ENCODE results near the gene CACNA1H. TPM values are rescaled to one million over a fixed set of nuclear protein-coding genes. Genes with fewer than 3 reads are reported as not detected.

CACNA1H gene
- total RNA-seq, 1 experiment from 2014 or later: 24.3 TPM

- no peak overlapping the region for H3K4me3 ChIP-seq (replicated peaks in 1 of 2; ENCODE audit: low read depth in 1 of 2, low read length in 2 of 2)
- POLR2A ChIA-PET: no interaction called here
- TF ChIP-seq JUND (IDR thresholded peaks at IDR 0.05) (no peak), RAD21 (IDR thresholded peaks at IDR 0.05; ENCODE audit: low read depth) (no peak), SRF (IDR thresholded peaks at IDR 0.05; ENCODE audit: low read depth) (no peak), EZH2 (IDR thresholded peaks at IDR 0.05) (no peak), SIN3A (IDR thresholded peaks at IDR 0.05; ENCODE audit: low read depth) (no peak), ELF1 (IDR thresholded peaks at IDR 0.05; ENCODE audit: borderline replicate concordance, low read depth) (no peak), FOSL1 (IDR thresholded peaks at IDR 0.05; ENCODE audit: low read depth) (no peak), YY1 (IDR thresholded peaks at IDR 0.05; ENCODE audit: extremely low read depth, insufficient replicate concordance, low read depth, low read length) (no peak), POLR2A (IDR thresholded peaks at IDR 0.05; ENCODE audit: borderline replicate concordance, extremely low read depth, insufficient read depth, insufficient read length) (no peak), EZH2phosphoT487 (IDR thresholded peaks at IDR 0.05; ENCODE audit: borderline replicate concordance) (no peak), POLR2AphosphoS5 (IDR thresholded peaks at IDR 0.05; ENCODE audit: low read depth, low read length) (no peak), ZFX (IDR thresholded peaks at IDR 0.05) (no peak), REST (IDR thresholded peaks at IDR 0.05; ENCODE audit: low read depth) (no peak), SP1 (IDR thresholded peaks at IDR 0.05; ENCODE audit: low read depth) (no peak), TCF7L2 (IDR thresholded peaks at IDR 0.05; ENCODE audit: borderline replicate concordance, extremely low read depth, insufficient read depth, insufficient read length) (no peak), MAX (IDR thresholded peaks at IDR 0.05) (no peak), CEBPB (IDR thresholded peaks at IDR 0.05; ENCODE audit: low read depth) (no peak)
- TF ChIP-seq, protein P1, sequence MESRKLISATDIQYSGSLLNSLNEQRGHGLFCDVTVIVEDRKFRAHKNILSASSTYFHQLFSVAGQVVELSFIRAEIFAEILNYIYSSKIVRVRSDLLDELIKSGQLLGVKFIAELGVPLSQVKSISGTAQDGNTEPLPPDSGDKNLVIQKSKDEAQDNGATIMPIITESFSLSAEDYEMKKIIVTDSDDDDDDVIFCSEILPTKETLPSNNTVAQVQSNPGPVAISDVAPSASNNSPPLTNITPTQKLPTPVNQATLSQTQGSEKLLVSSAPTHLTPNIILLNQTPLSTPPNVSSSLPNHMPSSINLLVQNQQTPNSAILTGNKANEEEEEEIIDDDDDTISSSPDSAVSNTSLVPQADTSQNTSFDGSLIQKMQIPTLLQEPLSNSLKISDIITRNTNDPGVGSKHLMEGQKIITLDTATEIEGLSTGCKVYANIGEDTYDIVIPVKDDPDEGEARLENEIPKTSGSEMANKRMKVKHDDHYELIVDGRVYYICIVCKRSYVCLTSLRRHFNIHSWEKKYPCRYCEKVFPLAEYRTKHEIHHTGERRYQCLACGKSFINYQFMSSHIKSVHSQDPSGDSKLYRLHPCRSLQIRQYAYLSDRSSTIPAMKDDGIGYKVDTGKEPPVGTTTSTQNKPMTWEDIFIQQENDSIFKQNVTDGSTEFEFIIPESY (IDR thresholded peaks at IDR 0.05; ENCODE audit: extremely low read depth, insufficient replicate concordance, low read length): no peak
- TF ChIP-seq, protein P2, sequence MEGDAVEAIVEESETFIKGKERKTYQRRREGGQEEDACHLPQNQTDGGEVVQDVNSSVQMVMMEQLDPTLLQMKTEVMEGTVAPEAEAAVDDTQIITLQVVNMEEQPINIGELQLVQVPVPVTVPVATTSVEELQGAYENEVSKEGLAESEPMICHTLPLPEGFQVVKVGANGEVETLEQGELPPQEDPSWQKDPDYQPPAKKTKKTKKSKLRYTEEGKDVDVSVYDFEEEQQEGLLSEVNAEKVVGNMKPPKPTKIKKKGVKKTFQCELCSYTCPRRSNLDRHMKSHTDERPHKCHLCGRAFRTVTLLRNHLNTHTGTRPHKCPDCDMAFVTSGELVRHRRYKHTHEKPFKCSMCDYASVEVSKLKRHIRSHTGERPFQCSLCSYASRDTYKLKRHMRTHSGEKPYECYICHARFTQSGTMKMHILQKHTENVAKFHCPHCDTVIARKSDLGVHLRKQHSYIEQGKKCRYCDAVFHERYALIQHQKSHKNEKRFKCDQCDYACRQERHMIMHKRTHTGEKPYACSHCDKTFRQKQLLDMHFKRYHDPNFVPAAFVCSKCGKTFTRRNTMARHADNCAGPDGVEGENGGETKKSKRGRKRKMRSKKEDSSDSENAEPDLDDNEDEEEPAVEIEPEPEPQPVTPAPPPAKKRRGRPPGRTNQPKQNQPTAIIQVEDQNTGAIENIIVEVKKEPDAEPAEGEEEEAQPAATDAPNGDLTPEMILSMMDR (IDR thresholded peaks at IDR 0.05 in 2 of 3, conservative IDR thresholded peaks at IDR 0.05 in 1 of 3; ENCODE audit: borderline replicate concordance in 1 of 3, insufficient read depth in 1 of 3, low read depth in 2 of 3, low read length in 2 of 3): no peak
- TF ChIP-seq, protein P3, sequence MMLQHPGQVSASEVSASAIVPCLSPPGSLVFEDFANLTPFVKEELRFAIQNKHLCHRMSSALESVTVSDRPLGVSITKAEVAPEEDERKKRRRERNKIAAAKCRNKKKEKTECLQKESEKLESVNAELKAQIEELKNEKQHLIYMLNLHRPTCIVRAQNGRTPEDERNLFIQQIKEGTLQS (IDR thresholded peaks at IDR 0.05): no peak
- RAD21 ChIA-PET (ENCODE audit: low non-redundant PET in 1 of 2, low total read pairs in 2 of 2, uncharacterized antibody in 2 of 2, unreplicated experiment in 2 of 2): no interaction called here
- CTCF ChIA-PET: no interaction called here
- no peaks in the 10 kb centered on the region for H4K20me1 ChIP-seq (ENCODE audit: insufficient read depth)
- intact Hi-C loops (cut with micrococcal nuclease): no loop called here
- no peaks in the 10 kb centered on the region for H3K9me2 ChIP-seq (ENCODE audit: insufficient read depth)
- no peaks in the 10 kb centered on the region for H3K79me2 ChIP-seq (ENCODE audit: insufficient read depth, low read length)
- no peaks in the 10 kb centered on the region for H3K36me3 ChIP-seq (ENCODE audit: control insufficient read depth in 1 of 2, insufficient read depth in 2 of 2, low read length in 2 of 2)
- BruUV-seq (replicated peaks): no TSS peak
- peaks cover 5 to 6% of the 10 kb centered on the region in 2 experiments for H3K4me1 ChIP-seq (ENCODE audit: control insufficient read depth in 1 of 2, insufficient read depth in 2 of 2, low read length in 2 of 2)
- H3K4me2 ChIP-seq (ENCODE audit: low read length): no peak overlapping the region
- no peak for ATAC-seq
- no peaks in the 10 kb centered on the region for H3K27me3 ChIP-seq (ENCODE audit: insufficient read depth, low read length)
- no peaks in the 10 kb centered on the region for H3K9me3 ChIP-seq (ENCODE audit: control insufficient read depth in 1 of 2, insufficient read depth in 1 of 2, low read depth in 1 of 2, low read length in 2 of 2)
- H3K27ac ChIP-seq (ENCODE audit: low read depth, low read length): no peak overlapping the region
- no peak overlapping the region for H2AFZ ChIP-seq (ENCODE audit: low read depth, low read length, poor library complexity, severe bottlenecking)
- DNase-seq (ENCODE audit: low read depth, low spot score): no peak
- no peak overlapping the region for H3K9ac ChIP-seq (ENCODE audit: low read length)
These were observed 15.9 kb downstream of the CACNA1H start for GRCh38 chr16:1168837-1169236.
